GM13976 (cell line): Measurements from ENCODE around the gene GALNT9.

Experiments
- DNase-seq: peaks from one replicate; pipeline ENCODE4 v3.0.0; 2012; ENCODE audit warnings: low spot score
- CTCF ChIP-seq: IDR thresholded peaks from 2 replicates; pipeline ENCODE4 v1.5.1; 2012; ENCODE audit warnings: borderline replicate concordance, mild to moderate bottlenecking; ENCODE audit not compliant: insufficient read depth; ENCODE audit errors: extremely low read depth, missing control alignments, control extremely low read depth
- in situ Hi-C: fragments of 300-500 bp; cut with MboI; formaldehyde crosslinking; loops from one replicate; pipeline ENCODE4 v1.12.0; 2022; ENCODE audit warnings: low sequenced_read_pairs, mixed read lengths, inconsistent platforms; ENCODE audit not compliant: unreplicated experiment

GALNT9 gene

GRCh38 chr12:132154941-132155770 is 174.2 kb downstream of the GALNT9 start:
- TF ChIP-seq CTCF: no peak
- in situ Hi-C loops: no loop called here
- no peak for DNase-seq

- in situ Hi-C loops: no loop called here
- DNase-seq: no peak
- TF ChIP-seq CTCF: no peak
Observed at GRCh38 chr12:132154341-132154761, 175.0 kb downstream of the GALNT9 start.

GRCh38 chr12:132153501-132154340 is 175.7 kb downstream of the GALNT9 start:
- TF ChIP-seq CTCF: peak; percentile 94
- DNase-seq: peak; percentile 89
- in situ Hi-C loops: no loop called here

GRCh38 chr12:132152953-132153352 is 176.4 kb downstream of the GALNT9 start:
- TF ChIP-seq CTCF: no peak
- no peak for DNase-seq
- in situ Hi-C loops: no loop called here

GRCh38 chr12:132152411-132152821 is 177.0 kb downstream of the GALNT9 start:
- DNase-seq: no peak
- TF ChIP-seq CTCF: no peak
- in situ Hi-C loops: no loop called here

- in situ Hi-C loops: no loop called here
Observed at GRCh38 chr12:132151766-132152410, 177.5 kb downstream of the GALNT9 start.

More at GRCh38 chr12:132151766-132152410, 177.5 kb downstream of the GALNT9 start:
- no peak for TF ChIP-seq CTCF
- DNase-seq: no peak
